ENCODE data around the gene ZNF536. TPM values are rescaled to one million over a fixed set of nuclear protein-coding genes. Genes with fewer than 3 reads are reported as not detected.
"Not testable (repeated sequence)": the region's sequence is repeated elsewhere in the genome, so short reads cannot be mapped to it uniquely, and the experiment has no call there.

ZNF536 gene
- total RNA-seq, 2 experiments from 2014 or later: not detected

DNA sequence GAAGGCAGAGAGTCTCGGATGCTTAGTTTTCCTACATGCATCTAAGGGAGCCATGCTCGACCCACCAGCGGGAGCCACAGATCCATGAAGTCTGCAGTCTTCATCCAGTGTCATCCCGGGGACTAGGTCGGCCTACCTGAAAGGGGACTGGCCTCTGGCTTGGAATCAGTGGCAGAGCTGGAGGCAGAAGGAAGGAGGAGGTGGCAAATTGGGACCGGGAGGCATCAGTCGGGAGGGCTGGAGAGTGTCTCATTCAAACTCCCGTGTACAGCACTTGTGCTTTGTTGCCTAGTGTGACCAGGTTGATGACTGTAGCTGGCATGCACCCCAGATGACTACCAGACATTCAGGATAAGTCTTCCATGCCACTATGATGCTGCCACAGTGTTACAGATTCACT is 26.5 kb upstream of the ZNF536 start:
- POLR2A ChIA-PET: no interaction called here
- intact Hi-C loops (cut with DNase I, micrococcal nuclease): no loop called here
- Mint-ChIP-seq H3K27ac (no peak overlapping the region), H3K36me3 (ENCODE audit: low read depth) (no peaks in the 10 kb centered on the region), H3K4me1 (no peaks in the 10 kb centered on the region), H3K27me3 (no peaks in the 10 kb centered on the region), H3K4me3 (no peak overlapping the region), H3K9me3 (ENCODE audit: low read depth) (no peaks in the 10 kb centered on the region)
- ATAC-seq (no peak), DNase-seq (no peak)
- CTCF ChIA-PET: no interaction called here

DNA sequence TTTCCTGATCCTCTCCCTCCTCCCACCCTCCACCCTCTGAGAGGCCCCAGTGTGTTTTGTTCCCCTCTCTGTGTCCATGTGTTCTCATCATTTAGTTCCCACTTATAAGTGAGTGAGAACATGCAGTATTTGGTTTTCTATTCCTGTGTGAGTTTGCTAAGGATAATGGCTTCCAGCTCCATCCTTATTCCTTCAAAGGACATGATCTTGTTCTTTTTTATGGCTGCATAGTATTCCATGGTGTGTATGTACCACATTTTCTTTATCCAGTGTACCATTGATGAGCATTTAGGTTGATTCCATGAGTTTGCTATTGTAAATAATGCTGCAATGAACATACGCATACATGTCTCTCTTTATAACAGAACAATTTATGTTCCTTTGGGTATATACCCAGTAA is 25.7 kb upstream of the ZNF536 start:
- H3K27ac Mint-ChIP-seq; H3K4me1 Mint-ChIP-seq; POLR2A ChIA-PET; H3K9me3 Mint-ChIP-seq (ENCODE audit: low read depth); H3K4me3 Mint-ChIP-seq; H3K36me3 Mint-ChIP-seq (ENCODE audit: low read depth); DNase-seq; ATAC-seq; H3K27me3 Mint-ChIP-seq; intact Hi-C loops (cut with DNase I, micrococcal nuclease); CTCF ChIA-PET: not testable (repeated sequence)

DNA sequence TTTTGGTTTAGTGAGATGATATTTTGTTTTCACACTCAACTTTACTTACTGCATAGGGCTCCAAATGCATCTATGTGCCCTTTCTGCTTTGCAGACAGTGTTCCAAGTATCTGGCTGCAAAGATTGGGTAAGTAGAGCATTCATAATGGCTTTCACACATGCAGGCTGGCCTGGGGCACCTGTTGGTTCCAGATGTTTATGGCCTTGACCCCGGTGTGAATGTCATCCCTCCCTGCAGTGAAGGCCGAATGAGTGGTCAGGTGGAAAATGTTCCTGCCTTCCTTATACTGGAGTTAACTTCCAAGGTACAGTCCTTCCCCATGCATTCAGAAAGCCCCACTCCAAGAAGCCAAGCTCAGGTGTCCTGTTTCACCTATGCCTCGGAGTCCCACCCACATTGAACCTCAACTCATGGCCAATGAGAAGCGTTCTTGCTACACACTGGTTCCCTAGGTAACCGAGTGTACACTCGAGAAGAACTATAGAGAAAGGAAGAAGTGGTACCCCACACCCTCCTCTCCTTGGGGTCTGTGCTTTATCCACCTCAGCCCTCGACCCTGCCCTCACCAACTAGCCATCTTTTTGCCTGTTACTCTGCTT is 23.0 kb upstream of the ZNF536 start:
- Mint-ChIP-seq H3K27ac (no peak overlapping the region), H3K4me3 (no peak overlapping the region), H3K9me3 (ENCODE audit: low read depth) (no peaks in the 10 kb centered on the region), H3K27me3 (peaks cover 4% of the 10 kb centered on the region), H3K36me3 (ENCODE audit: low read depth) (no peaks in the 10 kb centered on the region), H3K4me1 (no peaks in the 10 kb centered on the region)
- DNase-seq (no peak), ATAC-seq (no peak)
- CTCF ChIA-PET: no interaction called here
- intact Hi-C loops (cut with DNase I, micrococcal nuclease): no loop called here
- POLR2A ChIA-PET: no interaction called here

GRCh38 chr19:30350692-30351663 is 21.2 kb upstream of the ZNF536 start:
- POLR2A ChIA-PET: no interaction called here
- Mint-ChIP-seq H3K4me3 (no peak overlapping the region), H3K4me1 (no peaks in the 10 kb centered on the region), H3K27ac (no peak overlapping the region), H3K36me3 (ENCODE audit: low read depth) (no peaks in the 10 kb centered on the region), H3K27me3 (peaks cover 6% of the 10 kb centered on the region), H3K9me3 (ENCODE audit: low read depth) (no peaks in the 10 kb centered on the region)
- CTCF ChIA-PET: no interaction called here
- DNase-seq (no peak), ATAC-seq (no peak)
- intact Hi-C loops (cut with DNase I, micrococcal nuclease): no loop called here

GRCh38 chr19:30351774-30352173 is 20.4 kb upstream of the ZNF536 start:
- Mint-ChIP-seq H3K36me3 (ENCODE audit: low read depth) (no peaks in the 10 kb centered on the region), H3K9me3 (ENCODE audit: low read depth) (no peaks in the 10 kb centered on the region), H3K27me3 (peaks cover 6% of the 10 kb centered on the region), H3K4me1 (no peaks in the 10 kb centered on the region), H3K4me3 (no peak overlapping the region), H3K27ac (no peak overlapping the region)
- intact Hi-C loops (cut with DNase I, micrococcal nuclease): no loop called here
- POLR2A ChIA-PET: no interaction called here
- no peak for ATAC-seq
- DNase-seq: no peak
- CTCF ChIA-PET: no interaction called here

DNA sequence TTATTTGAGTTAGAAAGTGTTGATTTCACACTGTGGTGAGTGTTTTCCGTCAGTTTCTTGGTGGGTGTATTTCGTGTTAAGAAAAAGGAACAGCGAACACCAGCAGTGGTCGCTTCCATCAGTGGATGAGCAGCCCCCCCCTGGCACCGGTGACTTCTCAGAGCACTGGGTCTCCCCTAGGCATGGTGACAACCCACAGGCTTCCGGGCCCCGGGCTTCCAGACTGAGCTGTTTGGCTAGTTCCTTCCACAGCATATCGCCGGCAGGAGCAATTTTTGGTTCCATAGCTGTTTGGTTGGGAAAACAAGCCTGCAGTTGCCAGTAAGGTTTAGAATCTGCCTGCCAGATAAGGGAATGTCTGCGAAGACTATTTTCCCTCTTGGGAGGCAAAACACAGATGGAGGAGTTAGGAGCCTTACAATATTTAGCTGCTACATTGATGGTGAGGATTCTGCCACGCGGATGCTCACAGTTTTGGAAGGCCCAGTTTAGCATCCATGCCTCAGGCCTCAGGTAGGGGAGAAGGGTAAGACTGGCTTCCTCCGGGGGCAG is 18.7 kb upstream of the ZNF536 start:
- ChIA-PET CTCF (no interaction called here), POLR2A (no interaction called here)
- Mint-ChIP-seq H3K27me3 (peaks cover 6% of the 10 kb centered on the region), H3K9me3 (ENCODE audit: low read depth) (no peaks in the 10 kb centered on the region), H3K4me1 (no peaks in the 10 kb centered on the region), H3K27ac (no peak overlapping the region), H3K4me3 (no peak overlapping the region), H3K36me3 (ENCODE audit: low read depth) (no peaks in the 10 kb centered on the region)
- DNase-seq (no peak), ATAC-seq (no peak)
- intact Hi-C loops (cut with DNase I, micrococcal nuclease): no loop called here

GRCh38 chr19:30355586-30355985 is 16.6 kb upstream of the ZNF536 start:
- Mint-ChIP-seq H3K27me3 (peaks cover 14% of the 10 kb centered on the region), H3K9me3 (ENCODE audit: low read depth) (no peaks in the 10 kb centered on the region), H3K27ac (no peak overlapping the region), H3K4me3 (no peak overlapping the region), H3K36me3 (ENCODE audit: low read depth) (no peaks in the 10 kb centered on the region), H3K4me1 (no peaks in the 10 kb centered on the region)
- intact Hi-C loops (cut with DNase I, micrococcal nuclease): no loop called here
- ChIA-PET POLR2A (no interaction called here), CTCF (no interaction called here)
- no peak for DNase-seq
- ATAC-seq: no peak

- no peaks in the 10 kb centered on the region for H3K9me3 Mint-ChIP-seq (ENCODE audit: low read depth)
- no peaks in the 10 kb centered on the region for H3K36me3 Mint-ChIP-seq (ENCODE audit: low read depth)
- H3K27me3 Mint-ChIP-seq: peaks cover 20% of the 10 kb centered on the region
- no peak overlapping the region for H3K4me3 Mint-ChIP-seq
- intact Hi-C loops (cut with DNase I, micrococcal nuclease): no loop called here
- POLR2A ChIA-PET: no interaction called here
- no peaks in the 10 kb centered on the region for H3K4me1 Mint-ChIP-seq
- no peak overlapping the region for H3K27ac Mint-ChIP-seq
- DNase-seq (no peak), ATAC-seq (no peak)
- CTCF ChIA-PET: no interaction called here
These were observed 15.1 kb upstream of the ZNF536 start for GRCh38 chr19:30356951-30357579.

GRCh38 chr19:30357580-30357954 is 14.6 kb upstream of the ZNF536 start:
- no peak overlapping the region for H3K4me3 Mint-ChIP-seq
- CTCF ChIA-PET: no interaction called here
- no peak overlapping the region for H3K27ac Mint-ChIP-seq
- no peaks in the 10 kb centered on the region for H3K9me3 Mint-ChIP-seq (ENCODE audit: low read depth)
- H3K36me3 Mint-ChIP-seq (ENCODE audit: low read depth): no peaks in the 10 kb centered on the region
- intact Hi-C loops (cut with DNase I, micrococcal nuclease): no loop called here
- H3K27me3 Mint-ChIP-seq: peaks cover 20% of the 10 kb centered on the region
- ATAC-seq (no peak), DNase-seq (no peak)
- POLR2A ChIA-PET: no interaction called here
- no peaks in the 10 kb centered on the region for H3K4me1 Mint-ChIP-seq

GRCh38 chr19:30358319-30358718 is 13.9 kb upstream of the ZNF536 start:
- Mint-ChIP-seq H3K27ac (no peak overlapping the region), H3K27me3 (peaks cover 19% of the 10 kb centered on the region), H3K4me1 (no peaks in the 10 kb centered on the region), H3K9me3 (ENCODE audit: low read depth) (no peaks in the 10 kb centered on the region), H3K36me3 (ENCODE audit: low read depth) (no peaks in the 10 kb centered on the region), H3K4me3 (no peak overlapping the region)
- intact Hi-C loops (cut with DNase I, micrococcal nuclease): no loop called here
- CTCF ChIA-PET: no interaction called here
- no peak for DNase-seq
- no peak for ATAC-seq
- POLR2A ChIA-PET: no interaction called here

GRCh38 chr19:30358821-30359580 is 13.2 kb upstream of the ZNF536 start:
- ATAC-seq: no peak
- intact Hi-C loops (cut with DNase I, micrococcal nuclease): no loop called here
- no peaks in the 10 kb centered on the region for H3K4me1 Mint-ChIP-seq
- no peak overlapping the region for H3K27ac Mint-ChIP-seq
- DNase-seq: no peak
- no peak overlapping the region for H3K4me3 Mint-ChIP-seq
- CTCF ChIA-PET: no interaction called here
- H3K9me3 Mint-ChIP-seq (ENCODE audit: low read depth): no peaks in the 10 kb centered on the region
- POLR2A ChIA-PET: no interaction called here
- H3K36me3 Mint-ChIP-seq (ENCODE audit: low read depth): no peaks in the 10 kb centered on the region
- H3K27me3 Mint-ChIP-seq: peaks cover 25% of the 10 kb centered on the region

Measured in activated CD4-positive, alpha-beta T cell treated with anti-CD3 and anti-CD28 coated beads for 36 hours (primary cell).